Epithelial cell of esophagus (primary cell): Measurements from ENCODE around the gene PAPOLG.

Source experiments
- DNase-seq: peaks from one replicate; pipeline ENCODE4 v3.0.0; 2010; ENCODE audit warnings: low read depth
- H3K4me3 ChIP-seq: 2 replicates; pipeline ENCODE4 v1.5.1; 2011; ENCODE audit warnings: mild to moderate bottlenecking, low read length, control low read depth
- CTCF ChIP-seq: IDR thresholded peaks from 2 replicates; pipeline ENCODE4 v1.5.1; 2011; ENCODE audit warnings: low read depth, mild to moderate bottlenecking, low read length, control low read depth, inconsistent platforms; ENCODE audit not compliant: insufficient read depth; ENCODE audit errors: missing control alignments

The PAPOLG gene

GRCh38 chr2:60742419-60742818 is 13.6 kb upstream of the PAPOLG start:
- DNase-seq: no peak
- no peak for TF ChIP-seq CTCF
- H3K4me3 ChIP-seq: no peak overlapping the region

GRCh38 chr2:60745330-60745729 is 10.7 kb upstream of the PAPOLG start:
- DNase-seq: no peak
- no peak overlapping the region for H3K4me3 ChIP-seq
- TF ChIP-seq CTCF: no peak

- no peak for TF ChIP-seq CTCF
- DNase-seq: no peak
- H3K4me3 ChIP-seq: no peak overlapping the region
Observed at GRCh38 chr2:60745761-60746160, 10.3 kb upstream of the PAPOLG start.

- H3K4me3 ChIP-seq: no peak overlapping the region
- DNase-seq: peak; percentile 42
- no peak for TF ChIP-seq CTCF
Observed at GRCh38 chr2:60746318-60746717, 9.8 kb upstream of the PAPOLG start.

GRCh38 chr2:60759654-60760053 is 3.6 kb downstream of the PAPOLG start:
- TF ChIP-seq CTCF: no peak
- no peak for DNase-seq
- H3K4me3 ChIP-seq: no peak overlapping the region

GRCh38 chr2:60764736-60765534 is 8.9 kb downstream of the PAPOLG start:
- TF ChIP-seq CTCF: no peak
- H3K4me3 ChIP-seq: no peak overlapping the region
- DNase-seq: peak; percentile 22

GRCh38 chr2:60766283-60766682 is 10.2 kb downstream of the PAPOLG start:
- TF ChIP-seq CTCF: no peak
- no peak overlapping the region for H3K4me3 ChIP-seq
- no peak for DNase-seq
